ENCODE results near the gene LRCH4.

LRCH4 gene

DNA sequence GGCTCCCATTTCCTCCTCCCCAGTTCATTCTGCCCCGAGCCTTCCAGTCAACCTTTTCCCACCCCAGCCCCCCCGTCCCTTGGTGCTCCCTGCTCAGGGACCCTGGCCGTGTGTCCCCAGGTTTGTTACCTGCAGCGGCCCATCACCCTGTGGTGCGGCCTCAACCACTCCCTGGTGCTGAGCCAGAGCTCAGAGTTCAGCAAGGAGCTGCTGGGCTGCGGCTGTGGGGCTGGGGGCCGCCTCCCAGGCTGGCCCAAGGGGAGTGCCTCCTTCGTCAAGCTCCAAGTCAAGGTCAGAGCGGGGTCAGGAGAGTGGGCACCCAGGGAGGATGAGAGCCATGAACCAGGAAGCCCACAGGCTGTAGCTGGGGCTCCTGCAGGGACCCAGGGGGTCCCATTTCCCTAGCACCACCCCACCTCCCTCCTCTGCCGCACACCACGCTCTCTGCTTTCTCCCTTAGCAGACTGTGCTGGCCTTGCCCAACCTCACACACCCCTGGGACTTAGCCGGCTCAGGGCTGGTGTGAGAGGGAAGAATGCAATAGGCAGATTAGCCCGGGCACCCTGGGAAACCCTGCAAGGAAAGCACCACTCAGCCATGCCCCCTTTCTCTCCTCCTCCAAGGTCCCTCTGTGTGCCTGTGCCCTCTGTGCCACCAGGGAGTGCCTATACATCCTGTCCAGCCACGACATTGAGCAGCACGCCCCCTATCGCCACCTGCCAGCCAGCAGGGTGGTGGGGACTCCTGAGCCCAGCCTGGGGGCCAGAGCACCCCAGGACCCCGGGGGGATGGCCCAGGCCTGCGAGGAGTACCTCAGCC is 14.2 kb upstream of the LRCH4 start:
- no peak for DNase-seq (ENCODE audit: extremely low read depth, low read depth)

DNA sequence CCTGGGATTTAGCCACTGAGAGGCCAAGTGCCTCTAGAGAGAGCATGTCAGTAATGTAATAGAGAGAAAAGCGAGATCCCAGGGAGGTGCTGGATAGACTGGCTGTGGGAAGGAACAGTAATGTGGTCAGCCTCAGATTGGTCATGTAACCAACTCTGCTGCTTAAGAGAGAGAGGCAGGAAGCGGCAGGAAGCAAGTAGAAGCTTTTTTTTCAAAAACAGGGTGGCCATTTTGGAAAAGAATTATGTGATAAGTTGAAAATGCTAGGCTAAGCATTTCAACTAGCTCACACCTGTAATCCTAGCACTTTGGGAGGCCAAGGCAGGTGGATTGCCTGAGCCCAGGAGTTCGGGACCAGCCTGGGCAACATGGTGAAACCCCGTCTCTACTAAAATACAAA is 12.5 kb upstream of the LRCH4 start:
- DNase-seq (ENCODE audit: extremely low read depth, low read depth): no peak

More for the DNA sequence above, 14.2 kb upstream of the LRCH4 start:
- no peak for TF ChIP-seq CTCF (IDR thresholded peaks at IDR 0.05; ENCODE audit: low read depth, low read length, missing control alignments)
- no peak overlapping the region for H3K4me3 ChIP-seq (replicated peaks; ENCODE audit: low read depth, low read length)

GRCh38 chr7:100595188-100595587 is 9.3 kb upstream of the LRCH4 start:
- TF ChIP-seq CTCF (IDR thresholded peaks at IDR 0.05; ENCODE audit: low read depth, low read length, missing control alignments): no peak

More for the DNA sequence above, 12.5 kb upstream of the LRCH4 start:
- H3K4me3 ChIP-seq (replicated peaks; ENCODE audit: low read depth, low read length): no peak overlapping the region
- TF ChIP-seq CTCF (IDR thresholded peaks at IDR 0.05; ENCODE audit: low read depth, low read length, missing control alignments): no peak

DNA sequence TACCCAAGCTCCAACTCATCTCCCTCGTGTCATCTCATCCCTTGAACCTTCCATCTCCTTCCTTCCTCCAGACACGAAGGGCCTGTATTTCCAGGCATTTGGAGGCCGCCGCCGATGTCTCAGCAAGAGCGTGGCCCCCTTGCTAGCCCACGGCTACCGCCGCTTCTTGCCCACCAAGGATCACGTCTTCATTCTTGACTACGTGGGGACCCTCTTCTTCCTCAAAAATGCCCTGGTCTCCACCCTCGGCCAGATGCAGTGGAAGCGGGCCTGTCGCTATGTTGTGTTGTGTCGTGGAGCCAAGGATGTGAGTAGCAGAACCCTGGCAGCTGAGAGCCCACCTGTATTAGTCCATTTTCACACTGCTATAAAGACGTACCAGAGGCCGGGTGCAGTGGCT is 5.7 kb upstream of the LRCH4 start:
- TF ChIP-seq CTCF (IDR thresholded peaks at IDR 0.05; ENCODE audit: low read depth, low read length, missing control alignments): no peak
- no peak overlapping the region for H3K4me3 ChIP-seq (replicated peaks; ENCODE audit: low read depth, low read length)
- no peak for DNase-seq (ENCODE audit: extremely low read depth, low read depth)

More at GRCh38 chr7:100595188-100595587, 9.3 kb upstream of the LRCH4 start:
- DNase-seq (ENCODE audit: extremely low read depth, low read depth): no peak
- no peak overlapping the region for H3K4me3 ChIP-seq (replicated peaks; ENCODE audit: low read depth, low read length)

GRCh38 chr7:100590077-100590737 is 4.3 kb upstream of the LRCH4 start:
- no peak for DNase-seq (ENCODE audit: extremely low read depth, low read depth)
- H3K4me3 ChIP-seq (replicated peaks; ENCODE audit: low read depth, low read length): no peak overlapping the region
- no peak for TF ChIP-seq CTCF (IDR thresholded peaks at IDR 0.05; ENCODE audit: low read depth, low read length, missing control alignments)

- TF ChIP-seq CTCF (IDR thresholded peaks at IDR 0.05; ENCODE audit: low read depth, low read length, missing control alignments): no peak
- DNase-seq (ENCODE audit: extremely low read depth, low read depth): no peak
- H3K4me3 ChIP-seq (replicated peaks; ENCODE audit: low read depth, low read length): no peak overlapping the region
Observed at GRCh38 chr7:100589341-100589947, 3.5 kb upstream of the LRCH4 start.
